Astrocyte (in vitro differentiated cells and primary cell): ENCODE results near the gene FAM76B. TPM values are rescaled to one million over a fixed set of nuclear protein-coding genes. Genes with fewer than 3 reads are reported as not detected.

Experiments used
- DNase-seq: peaks from one replicate; pipeline ENCODE4 v3.0.0-alpha.2; 2010; ENCODE audit warnings: low read depth
- FAIRE-seq: peaks from 2 replicates; lab custom pipeline; 2011; peaks lifted over from hg19 to GRCh38; lab: Jason Lieb, UNC
- H2AFZ ChIP-seq: 2 replicates; pipeline ENCODE4 v1.6.0; 2012; ENCODE audit warnings: low read depth, low read length, inconsistent platforms
- H3K27ac ChIP-seq: 2 replicates; pipeline ENCODE4 v1.5.1; 2011; ENCODE audit warnings: low read depth, low read length, inconsistent platforms
- H3K27me3 ChIP-seq: 2 replicates; pipeline ENCODE4 v1.6.0; 2011; ENCODE audit warnings: low read length, inconsistent platforms; ENCODE audit not compliant: insufficient read depth
- H3K36me3 ChIP-seq: 2 replicates; pipeline ENCODE4 v1.5.1; 2011; ENCODE audit warnings: low read length, inconsistent platforms; ENCODE audit not compliant: insufficient read depth
- H3K4me1 ChIP-seq: 2 replicates; pipeline ENCODE4 v1.5.1; 2011; ENCODE audit warnings: low read length, inconsistent platforms; ENCODE audit not compliant: insufficient read depth
- H3K4me2 ChIP-seq: 2 replicates; pipeline ENCODE4 v1.6.0; 2012; ENCODE audit warnings: low read length, inconsistent platforms
- H3K4me3 ChIP-seq: 2 replicates; pipeline ENCODE4 v1.5.1; 2011; ENCODE audit warnings: low read depth, mild to moderate bottlenecking, low read length, inconsistent platforms; ENCODE audit not compliant: insufficient read depth
- H3K79me2 ChIP-seq: 2 replicates; pipeline ENCODE4 v1.6.0; 2012; ENCODE audit warnings: mild to moderate bottlenecking, low read length, inconsistent platforms; ENCODE audit not compliant: insufficient read depth
- H3K9ac ChIP-seq: 2 replicates; pipeline ENCODE4 v1.6.0; 2012; ENCODE audit warnings: mild to moderate bottlenecking, low read length, inconsistent platforms
- H3K9me3 ChIP-seq: 2 replicates; pipeline ENCODE4 v1.5.1; 2012; ENCODE audit warnings: low read depth, mild to moderate bottlenecking, low read length, inconsistent platforms; ENCODE audit not compliant: insufficient read depth
- H4K20me1 ChIP-seq: 2 replicates; pipeline ENCODE4 v1.6.0; 2012; ENCODE audit warnings: low read length, inconsistent platforms; ENCODE audit not compliant: insufficient read depth
- H3K27ac Mint-ChIP-seq: one replicate; pipeline ENCODE4 v1.8.0; 2021; ENCODE audit warnings: mild to moderate bottlenecking, mixed read lengths; ENCODE audit not compliant: unreplicated experiment
- H3K27me3 Mint-ChIP-seq: one replicate; pipeline ENCODE4 v1.8.0; 2021; ENCODE audit warnings: low read depth, mixed read lengths; ENCODE audit not compliant: unreplicated experiment
- H3K36me3 Mint-ChIP-seq: one replicate; pipeline ENCODE4 v1.8.0; 2021; ENCODE audit warnings: low read depth, mixed read lengths; ENCODE audit not compliant: unreplicated experiment
- H3K4me1 Mint-ChIP-seq: one replicate; pipeline ENCODE4 v1.8.0; 2021; ENCODE audit warnings: low read depth, mixed read lengths; ENCODE audit not compliant: unreplicated experiment
- H3K4me3 Mint-ChIP-seq: one replicate; pipeline ENCODE4 v1.8.0; 2021; ENCODE audit warnings: mild to moderate bottlenecking, moderate library complexity, mixed read lengths; ENCODE audit not compliant: unreplicated experiment
- H3K9me3 Mint-ChIP-seq: one replicate; pipeline ENCODE4 v1.8.0; 2021; ENCODE audit warnings: mild to moderate bottlenecking, mixed read lengths; ENCODE audit not compliant: unreplicated experiment
- CTCF ChIP-seq: IDR thresholded peaks from 2 replicates; pipeline ENCODE4 v1.5.1; 2011; ENCODE audit warnings: low read depth, mild to moderate bottlenecking, inconsistent platforms, low read length, moderate library complexity; ENCODE audit not compliant: insufficient read depth
- EZH2 ChIP-seq: IDR thresholded peaks from 2 replicates; pipeline ENCODE4 v1.6.1; 2012; ENCODE audit warnings: mild to moderate bottlenecking, low read length, inconsistent platforms; ENCODE audit not compliant: insufficient read depth
- total RNA-seq: library from RNA; stranded (reverse); gene quantifications from 2 replicates; pipeline ENCODE4 v1.2.1, GENCODE V29; 2021

Gene FAM76B
- total RNA-seq, 1 donor from 2014 or later: 19.7 TPM

- H3K9me3 Mint-ChIP-seq: peaks cover 2% of the 10 kb centered on the region
- no peak overlapping the region for H3K4me2 ChIP-seq
- peaks cover 16% of the 10 kb centered on the region for H3K36me3 Mint-ChIP-seq
- DNase-seq (no peak), FAIRE-seq (no peak)
- no peaks in the 10 kb centered on the region for H3K4me1 ChIP-seq
- H3K27me3 ChIP-seq: no peaks in the 10 kb centered on the region
- no peak overlapping the region for H3K9ac ChIP-seq
- H3K4me3 ChIP-seq: no peak overlapping the region
- peaks cover 8% of the 10 kb centered on the region for H3K36me3 ChIP-seq
- H3K4me3 Mint-ChIP-seq: no peak overlapping the region
- H2AFZ ChIP-seq: no peak overlapping the region
- no peak for TF ChIP-seq EZH2
- no peak for TF ChIP-seq CTCF
- no peaks in the 10 kb centered on the region for H3K9me3 ChIP-seq
- H3K27ac Mint-ChIP-seq: no peak overlapping the region
- H3K27ac ChIP-seq: no peak overlapping the region
- peaks cover 6% of the 10 kb centered on the region for H3K79me2 ChIP-seq
- H3K27me3 Mint-ChIP-seq: no peaks in the 10 kb centered on the region
- H4K20me1 ChIP-seq: no peaks in the 10 kb centered on the region
- H3K4me1 Mint-ChIP-seq: no peaks in the 10 kb centered on the region
These were observed 13.2 kb upstream of the FAM76B start for GRCh38 chr11:95802806-95803205.

DNA sequence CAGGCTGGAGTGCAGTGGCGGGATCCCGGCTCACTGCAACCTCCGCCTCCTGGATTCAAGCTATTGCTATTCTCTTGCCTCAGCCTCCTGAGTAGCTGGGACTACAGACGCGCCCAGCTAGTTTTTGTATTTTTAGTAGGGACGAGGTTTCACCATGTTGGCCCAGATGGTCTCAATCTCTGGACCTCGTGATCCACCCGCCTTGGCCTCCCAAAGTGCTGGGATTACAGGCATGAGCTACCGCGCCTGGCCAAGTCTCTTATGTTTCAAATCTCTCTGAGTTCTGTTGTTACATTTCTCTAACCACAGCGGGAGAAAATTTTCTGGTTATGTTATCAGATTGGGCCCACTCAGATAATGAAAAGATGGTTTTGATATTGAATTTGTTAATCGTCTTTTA lies 10.9 kb upstream of the FAM76B start:
- DNase-seq: no peak
- peaks cover 4% of the 10 kb centered on the region for H3K36me3 Mint-ChIP-seq
- Histone ChIP-seq H3K36me3 (peaks cover 8% of the 10 kb centered on the region), H3K79me2 (peaks cover 26% of the 10 kb centered on the region), H3K4me1 (no peaks in the 10 kb centered on the region), H3K27ac (no peak overlapping the region), H2AFZ (no peak overlapping the region), H3K4me3 (no peak overlapping the region), H3K9ac (no peak overlapping the region), H3K4me2 (no peak overlapping the region), H4K20me1 (no peaks in the 10 kb centered on the region), H3K9me3 (no peaks in the 10 kb centered on the region), H3K27me3 (no peaks in the 10 kb centered on the region)
- no peaks in the 10 kb centered on the region for H3K4me1 Mint-ChIP-seq
- H3K27me3 Mint-ChIP-seq: no peaks in the 10 kb centered on the region
- no peaks in the 10 kb centered on the region for H3K9me3 Mint-ChIP-seq
- no peak for FAIRE-seq
- no peak overlapping the region for H3K4me3 Mint-ChIP-seq
- H3K27ac Mint-ChIP-seq: no peak overlapping the region
- TF ChIP-seq EZH2: no peak

GRCh38 chr11:95799546-95799945 lies 10.0 kb upstream of the FAM76B start:
- H3K27ac Mint-ChIP-seq: no peak overlapping the region
- Histone ChIP-seq H3K27me3 (no peaks in the 10 kb centered on the region), H2AFZ (no peak overlapping the region), H3K4me2 (no peak overlapping the region), H3K27ac (no peak overlapping the region), H3K9ac (no peak overlapping the region), H3K79me2 (peaks cover 35% of the 10 kb centered on the region), H3K4me1 (no peaks in the 10 kb centered on the region), H3K4me3 (no peak overlapping the region), H4K20me1 (no peaks in the 10 kb centered on the region), H3K9me3 (no peaks in the 10 kb centered on the region), H3K36me3 (peaks cover 8% of the 10 kb centered on the region)
- no peaks in the 10 kb centered on the region for H3K27me3 Mint-ChIP-seq
- no peak for FAIRE-seq
- peaks cover 4% of the 10 kb centered on the region for H3K36me3 Mint-ChIP-seq
- TF ChIP-seq CTCF (no peak), EZH2 (no peak)
- H3K4me3 Mint-ChIP-seq: no peak overlapping the region
- no peaks in the 10 kb centered on the region for H3K9me3 Mint-ChIP-seq
- DNase-seq: no peak
- no peaks in the 10 kb centered on the region for H3K4me1 Mint-ChIP-seq
